Neural cell (in vitro differentiated cells): Measurements from ENCODE around the gene ACOX3. TPM values are rescaled to one million over a fixed set of nuclear protein-coding genes. Genes with fewer than 3 reads are reported as not detected.

Experiments
- H2AFZ ChIP-seq: fragments of 200-600, 300-800 bp; sonication (generic), shearing (Covaris generic); 2 replicates; pipeline ENCODE4 v1.6.0; 2014; ENCODE audit warnings: low read depth, mild to moderate bottlenecking, antibody characterized with exemption, low read length, moderate library complexity
- H3F3A ChIP-seq: fragments of 200-600 bp; shearing (Covaris generic); 2 replicates; pipeline ENCODE4 v1.6.1; 2016; ENCODE audit warnings: mild to moderate bottlenecking, moderate library complexity, mixed read lengths, antibody characterized with exemption, low read length; ENCODE audit not compliant: insufficient read depth, poor library complexity, severe bottlenecking
- H3K27ac ChIP-seq: fragments of 200-600, 300-800 bp; sonication (generic), shearing (Covaris generic); 2 replicates; pipeline ENCODE4 v1.5.1; 2014; ENCODE audit warnings: mild to moderate bottlenecking, low read length, moderate library complexity
- H3K27me3 ChIP-seq: fragments of 300-800, 200-600 bp; sonication (generic), shearing (Covaris generic); 2 replicates; pipeline ENCODE4 v1.6.0; 2014; ENCODE audit warnings: mild to moderate bottlenecking, low read depth, low read length, moderate library complexity; ENCODE audit not compliant: insufficient read depth
- H3K36me3 ChIP-seq: fragments of 300-800, 200-600 bp; sonication (generic), shearing (Covaris generic); 2 replicates; pipeline ENCODE4 v1.5.1; 2014; ENCODE audit warnings: mild to moderate bottlenecking, antibody characterized with exemption, low read length, moderate library complexity; ENCODE audit not compliant: insufficient read depth
- H3K4me2 ChIP-seq: fragments of 300-800, 200-600 bp; sonication (generic), shearing (Covaris generic); 2 replicates; pipeline ENCODE4 v1.6.0; 2014; ENCODE audit warnings: mild to moderate bottlenecking, low read length
- H3K4me3 ChIP-seq: fragments of 300-800, 200-600 bp; sonication (generic), shearing (Covaris generic); 2 replicates; pipeline ENCODE4 v1.5.1; 2014; ENCODE audit warnings: mild to moderate bottlenecking, low read length, moderate library complexity
- H3K79me2 ChIP-seq: fragments of 200-600 bp; shearing (Covaris generic); replicated peaks from 2 replicates; pipeline ENCODE4 v1.6.0; 2014; ENCODE audit warnings: mild to moderate bottlenecking, low read length, moderate library complexity; ENCODE audit not compliant: insufficient read depth
- H3K9ac ChIP-seq: fragments of 300-800, 200-600 bp; sonication (generic), shearing (Covaris generic); 2 replicates; pipeline ENCODE4 v1.6.1; 2016; ENCODE audit warnings: mild to moderate bottlenecking, low read length, mixed read lengths
- H3K9me2 ChIP-seq: fragments of 200-600 bp; shearing (Covaris generic); 2 replicates; pipeline ENCODE4 v1.6.1; 2016; ENCODE audit warnings: mild to moderate bottlenecking, low read length, mixed read lengths; ENCODE audit not compliant: insufficient read depth
- H3K9me3 ChIP-seq: fragments of 200-600, 300-800 bp; sonication (generic), shearing (Covaris generic); 2 replicates; pipeline ENCODE4 v1.6.1; 2016; ENCODE audit warnings: mild to moderate bottlenecking, mixed run types, low read length, moderate library complexity, mixed read lengths
- H4K20me1 ChIP-seq: fragments of 200-600 bp; shearing (Covaris generic); 2 replicates; pipeline ENCODE4 v1.6.1; 2016; ENCODE audit warnings: mild to moderate bottlenecking, mixed run types; ENCODE audit not compliant: insufficient read depth
- CTCF ChIP-seq: fragments of 450-650 bp; IDR thresholded peaks from 2 replicates; pipeline ENCODE4 v1.5.1; 2014; ENCODE audit warnings: antibody characterized with exemption, mild to moderate bottlenecking, moderate library complexity; ENCODE audit not compliant: poor library complexity, severe bottlenecking
- EP300 ChIP-seq: fragments of 450-650 bp; conservative IDR thresholded peaks from 2 replicates; pipeline ENCODE4 v1.6.1; 2014; ENCODE audit warnings: antibody characterized with exemption, mild to moderate bottlenecking, moderate library complexity; ENCODE audit not compliant: poor library complexity, severe bottlenecking
- EZH2 ChIP-seq: fragments of 200-600, 300-800 bp; shearing (Covaris generic), sonication (generic); IDR thresholded peaks from 2 replicates; pipeline ENCODE4 v1.6.1; 2014; ENCODE audit warnings: antibody characterized with exemption, low read length, borderline replicate concordance, mild to moderate bottlenecking; ENCODE audit not compliant: insufficient read depth, poor library complexity, severe bottlenecking
- MXI1 ChIP-seq: fragments of 450-650 bp; conservative IDR thresholded peaks from 2 replicates; pipeline ENCODE4 v1.6.1; 2014; ENCODE audit warnings: antibody characterized with exemption, mild to moderate bottlenecking; ENCODE audit not compliant: poor library complexity, severe bottlenecking
- POLR2AphosphoS5 ChIP-seq: IDR thresholded peaks from 2 replicates; pipeline ENCODE4 v1.6.1; 2012
- RAD21 ChIP-seq: fragments of 450-650 bp; conservative IDR thresholded peaks from 2 replicates; pipeline ENCODE4 v1.6.1; 2014; ENCODE audit warnings: antibody characterized with exemption, mild to moderate bottlenecking, moderate library complexity
- REST ChIP-seq: IDR thresholded peaks from 2 replicates; pipeline ENCODE4 v1.6.1; 2012; ENCODE audit warnings: borderline replicate concordance
- SMC3 ChIP-seq: fragments of 450-650 bp; conservative IDR thresholded peaks from 2 replicates; pipeline ENCODE4 v1.6.1; 2014; ENCODE audit warnings: antibody characterized with exemption, mild to moderate bottlenecking, moderate library complexity; ENCODE audit not compliant: poor library complexity
- TAF1 ChIP-seq: IDR thresholded peaks from 2 replicates; pipeline ENCODE4 v1.6.1; 2012; ENCODE audit warnings: low read depth
- polyA plus RNA-seq: library from polyadenylated mRNA; depleted of rRNA; stranded (reverse); fragments of >200 nt; gene quantifications from 2 replicates; pipeline ENCODE4 v1.2.3, GENCODE V29; 2014

Gene ACOX3
- polyA plus RNA-seq, 1 donor from 2014 or later, result 13.2 TPM

GRCh38 chr4:8322794-8323704 is 117.5 kb downstream of the ACOX3 start:
- H3K9me3 ChIP-seq, result no peaks in the 10 kb centered on the region
- TF ChIP-seq MXI1 (no peak), RAD21 (no peak), SMC3 (no peak), CTCF (no peak), TAF1 (no peak), REST (no peak), EZH2 (no peak), POLR2AphosphoS5 (no peak), EP300 (no peak)
- H3K9ac ChIP-seq, result no peak overlapping the region
- H3K27me3 ChIP-seq, result no peaks in the 10 kb centered on the region
- no peak overlapping the region for H3K27ac ChIP-seq
- no peaks in the 10 kb centered on the region for H4K20me1 ChIP-seq
- H3K4me3 ChIP-seq, result no peak overlapping the region
- no peak overlapping the region for H3K4me2 ChIP-seq
- no peak overlapping the region for H2AFZ ChIP-seq
- H3K9me2 ChIP-seq, result no peaks in the 10 kb centered on the region
- H3K79me2 ChIP-seq, result no peaks in the 10 kb centered on the region
- H3F3A ChIP-seq, result no peaks in the 10 kb centered on the region
- H3K36me3 ChIP-seq, result no peaks in the 10 kb centered on the region

- H4K20me1 ChIP-seq, result no peaks in the 10 kb centered on the region
- H3F3A ChIP-seq, result no peaks in the 10 kb centered on the region
- H3K27ac ChIP-seq, result no peak overlapping the region
- no peaks in the 10 kb centered on the region for H3K79me2 ChIP-seq
- H3K4me3 ChIP-seq, result no peak overlapping the region
- TF ChIP-seq EP300 (no peak), EZH2 (no peak), RAD21 (no peak), POLR2AphosphoS5 (no peak), TAF1 (no peak), SMC3 (no peak), MXI1 (no peak), CTCF (no peak), REST (no peak)
- H3K9me2 ChIP-seq, result no peaks in the 10 kb centered on the region
- no peak overlapping the region for H3K9ac ChIP-seq
- H3K36me3 ChIP-seq, result no peaks in the 10 kb centered on the region
- no peaks in the 10 kb centered on the region for H3K9me3 ChIP-seq
- H3K27me3 ChIP-seq, result no peaks in the 10 kb centered on the region
- H3K4me2 ChIP-seq, result no peak overlapping the region
- H2AFZ ChIP-seq, result no peak overlapping the region
These were observed 118.8 kb downstream of the ACOX3 start for GRCh38 chr4:8321771-8322170.
